NCI-H2107 treated with DMSO at 0.1 percent for 48 hours (cell line): Measurements from ENCODE around the gene NKD1.

Experiments used
- DNase-seq: peaks from one replicate; lab custom pipeline; 2025; ENCODE audit not compliant: unreplicated experiment; lab: John Stamatoyannopoulos, UW

NKD1 gene

DNA sequence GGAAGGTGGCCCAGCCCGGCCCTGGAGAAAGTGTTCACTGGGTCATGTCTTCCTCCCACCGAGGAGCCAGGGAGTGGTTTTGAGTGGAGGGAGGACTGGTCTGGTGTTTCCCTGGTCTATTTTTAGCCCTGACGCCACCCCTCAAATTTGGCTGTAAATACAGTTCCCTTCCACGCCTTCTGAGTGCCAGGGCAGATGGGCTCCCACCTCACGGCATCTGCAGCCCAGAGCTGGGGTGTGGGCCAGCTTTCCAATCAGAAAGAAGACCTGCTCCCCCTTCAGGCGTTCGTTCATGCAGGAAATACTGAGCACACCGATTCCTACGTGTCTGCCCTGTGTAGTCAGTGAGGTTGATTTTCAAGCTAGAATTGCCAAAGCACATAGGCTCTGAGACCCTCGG is 79.2 kb downstream of the NKD1 start:
- no peak for DNase-seq

DNA sequence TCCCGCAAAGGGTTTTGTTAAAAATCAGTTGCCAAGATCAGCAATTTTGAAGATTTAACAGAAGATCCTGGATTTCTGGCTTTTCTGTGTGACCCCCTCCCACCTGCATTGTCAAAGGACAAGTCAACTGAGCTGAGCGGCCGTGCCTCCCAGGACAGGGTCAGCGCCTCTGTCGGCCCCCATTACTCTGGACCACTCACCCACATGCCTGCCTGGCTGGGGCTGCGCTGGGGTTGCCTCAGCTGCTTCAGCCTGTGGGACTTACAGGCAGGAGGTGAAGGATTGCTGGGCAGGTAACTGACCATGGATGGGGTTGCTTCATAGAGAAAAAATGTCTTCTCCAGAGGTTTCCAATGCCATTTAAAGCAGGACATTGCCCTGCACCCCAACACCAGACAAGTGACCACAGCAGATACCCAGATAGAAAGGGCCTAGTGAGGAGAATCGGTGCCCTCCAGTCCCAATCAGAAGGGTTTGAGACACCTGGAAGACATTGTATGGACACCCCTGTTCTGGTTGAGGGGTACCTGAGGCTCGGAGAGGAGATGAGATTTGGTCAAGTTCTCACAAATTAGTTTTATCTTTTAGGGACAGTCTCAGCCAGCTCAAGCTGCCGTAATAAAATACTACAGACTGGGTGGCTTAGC is 80.1 kb downstream of the NKD1 start:
- DNase-seq, result no peak

- DNase-seq, result no peak
Measured at GRCh38 chr16:50629334-50629733, 81.1 kb downstream of the NKD1 start.

DNA sequence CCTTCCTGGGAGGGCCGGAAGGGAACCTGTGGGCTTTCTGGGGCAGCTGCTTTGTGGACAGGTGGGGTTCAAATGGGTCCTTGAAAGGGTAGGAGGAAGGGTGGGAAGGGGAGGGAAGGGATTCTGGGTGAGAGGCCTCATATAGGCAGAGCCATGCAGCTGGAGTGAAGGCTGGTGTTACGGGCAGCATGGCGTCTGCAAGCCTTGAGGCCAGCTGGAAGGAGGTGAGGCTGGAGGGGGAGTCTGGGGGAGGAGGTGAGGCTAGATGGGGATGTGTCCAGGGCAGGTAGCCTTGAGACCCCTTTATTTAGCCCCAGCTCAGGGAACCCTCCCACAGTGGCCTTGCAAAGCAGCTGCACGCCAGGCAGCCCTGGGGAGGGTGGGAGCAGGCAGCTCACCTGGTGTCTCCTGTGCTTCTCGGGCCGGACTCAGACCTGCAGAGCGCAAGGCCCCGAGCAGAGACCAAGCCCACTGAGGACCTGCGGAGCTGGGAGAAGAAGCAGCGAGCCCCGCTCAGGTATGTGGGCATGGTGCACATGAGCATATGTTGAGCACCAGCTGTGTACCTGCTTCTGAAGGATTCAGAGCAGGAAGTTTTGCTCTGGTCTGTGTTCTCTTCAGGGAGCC is 82.3 kb downstream of the NKD1 start:
- DNase-seq, result no peak

GRCh38 chr16:50631249-50631984 is 83.2 kb downstream of the NKD1 start:
- no peak for DNase-seq

GRCh38 chr16:50631985-50632576 is 83.9 kb downstream of the NKD1 start:
- DNase-seq, result no peak

DNA sequence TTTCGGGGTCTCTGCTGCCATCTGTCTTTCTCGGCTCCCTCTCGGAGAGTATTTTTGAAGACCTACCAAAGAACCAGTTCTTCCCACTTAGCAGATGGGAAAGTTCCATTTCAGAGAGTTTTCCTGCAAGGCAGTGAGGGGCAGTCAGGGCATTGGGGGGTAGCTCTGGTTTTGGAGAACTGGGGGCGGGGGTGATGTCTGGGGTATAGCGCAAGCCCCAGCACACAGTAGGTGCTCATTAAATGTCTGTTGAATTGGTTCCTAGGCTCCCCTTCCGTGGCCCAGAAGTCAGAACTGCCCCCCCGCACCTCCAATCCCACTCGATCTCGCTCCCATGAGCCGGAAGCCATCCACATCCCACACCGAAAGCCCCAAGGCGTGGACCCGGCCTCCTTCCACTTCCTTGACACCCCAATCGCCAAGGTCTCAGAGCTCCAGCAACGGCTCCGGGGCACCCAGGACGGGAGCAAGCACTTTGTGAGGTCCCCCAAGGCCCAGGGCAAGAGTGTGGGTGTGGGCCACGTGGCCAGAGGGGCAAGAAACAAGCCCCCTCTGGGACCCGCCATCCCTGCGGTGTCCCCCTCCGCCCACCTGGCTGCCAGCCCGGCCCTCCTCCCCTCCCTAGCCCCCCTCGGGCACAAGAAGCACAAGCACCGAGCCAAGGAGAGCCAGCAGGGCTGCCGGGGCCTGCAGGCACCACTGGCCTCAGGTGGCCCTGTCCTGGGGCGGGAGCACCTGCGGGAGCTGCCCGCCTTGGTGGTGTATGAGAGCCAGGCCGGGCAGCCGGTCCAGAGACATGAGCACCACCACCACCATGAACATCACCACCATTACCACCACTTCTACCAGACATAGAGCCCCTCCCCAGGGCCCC is 85.0 kb downstream of the NKD1 start:
- no peak for DNase-seq

DNA sequence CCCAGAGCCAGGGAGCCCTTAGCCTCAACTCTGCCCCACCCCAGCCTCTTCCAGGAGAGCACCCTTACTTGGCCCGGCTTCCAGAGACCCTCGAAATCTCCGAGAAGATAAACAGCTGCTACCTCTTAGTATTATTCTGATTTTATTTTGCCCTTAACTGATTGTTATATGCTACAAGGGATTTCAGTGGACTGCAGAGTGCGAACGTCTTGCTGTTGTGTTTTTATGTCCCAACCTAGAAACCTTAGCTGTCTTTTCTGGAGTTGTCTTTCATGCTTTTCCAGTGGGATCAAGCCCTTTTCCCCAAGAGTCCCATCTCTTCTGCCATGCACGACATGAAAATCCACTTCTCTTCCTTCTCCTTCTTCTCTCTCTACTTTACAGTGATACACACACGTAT is 85.9 kb downstream of the NKD1 start:
- no peak for DNase-seq

GRCh38 chr16:50634947-50635346 is 86.8 kb downstream of the NKD1 start:
- DNase-seq, result no peak

GRCh38 chr16:50635505-50636392 is 87.6 kb downstream of the NKD1 start:
- no peak for DNase-seq

DNA sequence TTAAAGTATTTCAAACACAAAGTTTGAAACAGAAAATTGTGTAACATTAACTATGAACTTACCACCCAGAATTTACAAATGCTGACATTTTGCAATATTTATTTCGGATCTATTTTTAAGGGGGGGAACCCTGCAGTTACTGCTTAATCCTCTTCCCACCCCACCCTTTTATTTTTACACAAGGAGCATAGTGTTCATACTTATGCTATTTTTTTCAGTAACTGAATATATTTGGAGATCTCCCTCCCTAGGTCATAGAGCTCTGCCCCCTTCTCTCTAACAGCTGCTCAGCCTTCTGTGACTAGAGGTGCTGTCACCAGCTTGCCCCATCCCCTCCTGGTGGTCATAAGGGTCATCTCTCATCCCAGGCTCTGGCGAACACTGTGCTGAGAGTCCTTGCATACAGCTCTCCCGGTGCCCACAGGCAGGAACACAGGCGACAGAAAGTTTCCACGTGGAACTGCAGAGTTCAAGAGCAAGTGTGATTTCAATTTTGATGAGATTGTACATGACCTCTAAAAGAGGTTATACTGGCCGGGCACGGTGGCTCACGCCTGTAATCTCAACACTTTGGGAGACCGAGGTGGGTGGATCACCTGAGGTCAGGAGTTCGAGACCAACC is 88.7 kb downstream of the NKD1 start:
- DNase-seq, result no peak

GRCh38 chr16:50637716-50638602 is 89.8 kb downstream of the NKD1 start:
- no peak for DNase-seq

DNA sequence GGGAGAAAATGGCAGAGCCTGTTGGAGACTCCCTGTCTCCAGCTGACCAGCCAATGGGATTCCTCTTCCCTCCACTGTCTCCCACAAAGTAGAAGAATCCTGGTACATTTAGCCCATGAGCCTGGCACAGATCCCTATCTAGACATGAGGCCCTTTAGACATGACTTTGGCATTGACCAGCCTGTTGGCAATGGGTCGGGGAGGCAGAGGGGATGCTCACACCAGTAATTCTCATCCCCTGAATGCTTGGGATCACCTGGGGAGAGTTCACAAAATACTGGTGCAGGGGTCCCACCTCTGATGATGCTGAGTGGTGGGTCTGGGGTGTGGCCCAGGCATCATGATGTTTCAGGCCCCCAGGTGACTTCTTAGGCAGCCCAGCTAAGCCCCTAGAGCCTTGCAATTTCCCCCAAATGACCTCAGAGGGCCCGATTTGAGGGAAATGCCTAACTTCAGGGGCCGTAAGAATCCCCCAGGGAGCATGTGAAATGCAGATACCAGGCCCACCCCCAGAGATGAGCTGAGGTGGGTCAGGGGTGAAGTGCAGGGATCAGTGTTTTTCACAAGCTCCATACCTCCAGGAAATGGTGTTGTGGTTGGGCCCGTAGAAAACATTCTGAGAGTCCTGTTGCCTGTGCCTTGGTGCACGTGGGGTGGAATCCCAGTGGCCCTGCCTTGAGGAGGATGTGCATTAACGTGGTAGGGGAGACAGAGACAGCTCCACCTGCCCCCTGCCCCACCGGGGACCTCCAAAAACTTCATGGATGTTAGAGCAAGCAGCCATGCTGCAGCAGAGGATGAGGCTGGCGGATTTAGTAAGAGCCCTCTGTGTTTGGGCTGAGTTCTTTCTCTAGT is 90.8 kb downstream of the NKD1 start:
- DNase-seq, result no peak

DNA sequence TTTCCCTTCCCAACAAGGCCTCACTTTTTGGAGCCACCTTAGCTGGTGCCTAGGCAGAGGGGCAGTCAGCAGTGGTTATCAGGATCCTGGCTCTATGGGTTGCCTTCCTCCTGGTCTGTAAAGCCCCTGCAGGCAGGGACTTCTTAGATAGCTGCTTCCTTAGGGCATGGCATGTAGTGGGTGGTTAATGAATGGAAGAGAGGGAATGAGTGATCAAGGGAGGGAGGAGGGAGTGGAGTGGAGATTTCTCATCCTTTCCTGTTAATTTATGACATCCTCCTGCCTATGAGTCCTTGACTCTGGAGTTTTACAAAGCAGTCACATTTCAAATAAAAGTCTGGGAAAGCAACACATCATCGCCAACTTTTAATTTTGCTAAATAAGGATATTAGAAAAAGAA is 92.2 kb downstream of the NKD1 start:
- no peak for DNase-seq

DNA sequence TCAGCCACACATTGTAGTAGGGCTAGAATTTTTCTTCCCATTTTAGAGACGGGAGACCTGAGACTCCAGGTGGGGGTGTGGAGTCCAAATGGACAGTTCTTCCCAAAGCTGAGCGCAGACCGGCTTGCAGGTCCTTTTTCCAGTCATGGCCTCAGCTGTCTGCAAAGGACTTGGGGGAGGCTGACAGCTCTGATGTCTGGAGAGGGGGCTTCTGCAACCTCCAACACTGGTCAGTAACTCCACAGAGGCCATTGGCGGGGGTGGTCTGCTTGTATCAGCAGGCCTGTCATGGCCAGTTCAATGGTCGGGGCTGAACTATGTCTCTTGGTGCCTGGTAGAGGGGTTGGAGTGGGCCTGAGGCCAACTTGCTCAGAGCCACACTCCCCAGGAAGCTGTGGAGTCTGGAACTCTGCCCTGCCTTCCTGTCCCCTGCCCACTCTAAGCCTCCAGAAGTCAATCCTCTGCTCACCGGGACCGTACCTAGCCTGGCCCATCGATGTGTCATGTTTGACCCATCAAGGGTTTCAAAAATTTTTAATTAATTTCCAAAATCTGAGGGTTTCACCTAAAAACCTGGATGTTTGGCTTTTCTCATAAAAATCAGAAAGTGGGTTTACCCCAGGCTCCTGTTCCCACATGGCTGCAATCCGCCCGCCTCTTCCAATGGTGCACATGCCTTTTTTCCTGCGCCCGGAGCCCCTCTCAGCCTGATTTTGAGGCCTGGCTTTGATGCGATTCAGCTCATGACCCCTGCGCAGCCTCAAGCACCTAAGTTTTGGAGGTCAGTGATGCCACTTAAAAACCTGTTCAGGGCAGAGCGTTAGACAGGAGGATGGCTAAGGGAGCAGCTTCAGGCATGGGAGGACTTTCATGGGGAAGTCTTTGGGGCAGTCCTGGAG is 93.0 kb downstream of the NKD1 start:
- no peak for DNase-seq

DNA sequence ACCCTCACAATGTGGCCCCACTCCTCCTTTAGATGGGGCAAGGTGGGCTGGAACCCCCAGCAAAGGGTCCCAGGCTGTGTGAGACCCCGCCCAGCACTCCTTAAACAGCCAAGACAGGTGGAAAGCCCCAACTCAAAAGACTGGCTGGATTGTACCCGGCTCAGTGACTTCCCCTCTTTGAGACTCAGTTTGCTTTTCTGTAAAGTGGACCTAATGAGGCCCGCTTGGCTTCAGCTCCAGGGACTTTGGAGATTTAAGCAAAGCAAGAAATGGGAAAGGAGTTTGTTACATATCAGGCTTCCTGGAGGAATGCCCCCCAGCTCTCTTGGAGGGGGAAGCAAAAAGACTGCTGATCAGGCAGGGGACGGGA is 93.6 kb downstream of the NKD1 start:
- DNase-seq, result no peak

- no peak for DNase-seq
Measured at GRCh38 chr16:50642349-50642748, 94.2 kb downstream of the NKD1 start.
